Lung (tissue), 12 donors: ENCODE measurements around the gene NFATC2. TPM values are rescaled to one million over a fixed set of nuclear protein-coding genes. Genes with fewer than 3 reads are reported as not detected.

ENCODE experiments used
- ATAC-seq: fragments of 200-7000 bp; cut with Tn5 transposase; one replicate; pipeline ENCODE4 v1.9.1; 2020; ENCODE audit warnings: moderate number of reproducible peaks; ENCODE audit not compliant: insufficient read depth, low FRiP score
- DNase-seq, 3 donors: peaks; one replicate each; pipeline ENCODE4 v3.0.0-alpha.2; 2013 to 2017
- H3K27ac ChIP-seq, 2 donors: one replicate each; pipeline ENCODE4 v1.5.1; 2013; ENCODE audit warnings: mild to moderate bottlenecking in 2 of 2, moderate library complexity in 2 of 2, control low read depth in 1 of 2, inconsistent platforms in 1 of 2, low read depth in 1 of 2, low read length in 1 of 2
- H3K27me3 ChIP-seq, 3 donors: one replicate each; pipeline ENCODE4 v1.5.1; 2013; ENCODE audit warnings: low read length in 2 of 3; ENCODE audit not compliant: control insufficient read depth in 3 of 3, insufficient read depth in 3 of 3
- H3K36me3 ChIP-seq, 4 donors: one replicate each; pipeline ENCODE4 v1.5.1; 2013; ENCODE audit warnings: low read length in 4 of 4, mild to moderate bottlenecking in 1 of 4, moderate library complexity in 1 of 4; ENCODE audit not compliant: control insufficient read depth in 4 of 4, insufficient read depth in 4 of 4
- H3K4me1 ChIP-seq, 5 donors: one replicate each; pipeline ENCODE4 v1.5.1; 2013; ENCODE audit warnings: low read length in 5 of 5, mild to moderate bottlenecking in 2 of 5, moderate library complexity in 1 of 5; ENCODE audit not compliant: control insufficient read depth in 5 of 5, insufficient read depth in 5 of 5
- H3K4me3 ChIP-seq: one replicate; pipeline ENCODE4 v1.5.1; 2013; ENCODE audit warnings: mild to moderate bottlenecking, control low read depth, moderate library complexity
- H3K9ac ChIP-seq, 2 donors: one replicate each; pipeline ENCODE4 v1.5.1; 2013; ENCODE audit warnings: low read length in 2 of 2, control low read depth in 1 of 2; ENCODE audit not compliant: insufficient read depth in 1 of 2
- H3K9me3 ChIP-seq, 4 donors: one replicate each; pipeline ENCODE4 v1.5.1; 2013; ENCODE audit warnings: low read length in 3 of 4, mild to moderate bottlenecking in 1 of 4, moderate library complexity in 1 of 4; ENCODE audit not compliant: control insufficient read depth in 4 of 4, insufficient read depth in 3 of 4
- CTCF ChIP-seq: IDR thresholded peaks from 2 replicates; pipeline ENCODE4 v1.5.1; 2012; ENCODE audit warnings: mild to moderate bottlenecking; ENCODE audit errors: control extremely low read depth, extremely low read depth
- WGBS, 2 donors: extraction: QIAGEN DNeasy Blood & Tissue Kit; methylation state at CpG; one replicate each; pipeline ENCODE4 v1.1.7; 2013; 5-methylcytosine and 5-hydroxymethylcytosine counted together
- polyA plus RNA-seq, 2 donors: library from polyadenylated mRNA; stranded (reverse); fragments of 200-250 nt; gene quantifications; one replicate each; pipeline ENCODE4 v1.2.1, GENCODE V29; 2013
- total RNA-seq, 2 donors: library from RNA; depleted of rRNA in 1 of 2; stranded (reverse); fragments of >200 nt in 1 of 2; gene quantifications; one replicate each; pipeline ENCODE4 v1.2.1, GENCODE V29; 2014 to 2021
- donor health status: control.
- donor health status: control.
- donor health status: Bipolar disorder and iron deficiency.
- donor health status: healthy.
- donor health status: DM: yes; HTN: yes; CAD: no.

Gene NFATC2
- total and polyA plus RNA-seq, 4 donors: 1.3 to 8.7 (median 4.7) TPM

GRCh38 chr20:51363378-51363777 is 179.1 kb downstream of the NFATC2 start:
- H3K27ac ChIP-seq: no peak overlapping the region
- H3K9ac ChIP-seq: no peak overlapping the region
- no peak overlapping the region for H3K4me3 ChIP-seq
- peaks cover 0 to 9% (median 3%) of the 10 kb centered on the region in 4 donors for H3K9me3 ChIP-seq
- peaks cover 0 to 3% (median 0%) of the 10 kb centered on the region in 3 donors for H3K27me3 ChIP-seq
- DNase-seq (no peak), ATAC-seq (no peak)
- no peaks in the 10 kb centered on the region for H3K36me3 ChIP-seq
- no peak for TF ChIP-seq CTCF
- WGBS, 2 donors: 68 to 73% methylated on average over 2 of the region's 2 CpGs
- H3K4me1 ChIP-seq: no peaks in the 10 kb centered on the region

- no peak for TF ChIP-seq CTCF
Measured at GRCh38 chr20:51362254-51362653, 180.3 kb downstream of the NFATC2 start.

GRCh38 chr20:51361258-51361657 is 181.3 kb downstream of the NFATC2 start:
- H3K9me3 ChIP-seq: peaks cover 0 to 11% (median 3%) of the 10 kb centered on the region in 4 donors
- no peak for TF ChIP-seq CTCF
- H3K4me3 ChIP-seq: no peak overlapping the region
- WGBS, 2 donors: 96 to 97% methylated on average over 1 of the region's 1 CpG
- H3K4me1 ChIP-seq: no peaks in the 10 kb centered on the region
- H3K27ac ChIP-seq: no peak overlapping the region
- ATAC-seq: no peak
- no peaks in the 10 kb centered on the region for H3K36me3 ChIP-seq
- H3K27me3 ChIP-seq: peaks cover 0 to 3% (median 0%) of the 10 kb centered on the region in 3 donors
- no peak for DNase-seq
- no peak overlapping the region for H3K9ac ChIP-seq

More at GRCh38 chr20:51362254-51362653, 180.3 kb downstream of the NFATC2 start:
- no peak overlapping the region for H3K4me3 ChIP-seq
- ATAC-seq (no peak), DNase-seq (no peak)
- H3K27ac ChIP-seq: no peak overlapping the region
- 92 to 93% methylated on average over 3 of the region's 3 CpGs for WGBS, 2 donors
- H3K36me3 ChIP-seq: no peaks in the 10 kb centered on the region
- H3K9ac ChIP-seq: no peak overlapping the region
- peaks cover 0 to 11% (median 3%) of the 10 kb centered on the region in 4 donors for H3K9me3 ChIP-seq
- H3K27me3 ChIP-seq: peaks cover 0 to 3% (median 0%) of the 10 kb centered on the region in 3 donors
- no peaks in the 10 kb centered on the region for H3K4me1 ChIP-seq
